ENCODE data around the gene CACHD1.
"Not testable (repeated sequence)": the region's sequence is repeated elsewhere in the genome, so short reads cannot be mapped to it uniquely, and the experiment has no call there.

GRCh38 chr1:64512206-64512605, 42.3 kb downstream of the CACHD1 start:
- TF ChIP-seq POLR2A, CTCF (IDR thresholded peaks at IDR 0.05): not testable (repeated sequence)
